ENCODE data around the gene WFDC1.

- TF ChIP-seq, protein P1, sequence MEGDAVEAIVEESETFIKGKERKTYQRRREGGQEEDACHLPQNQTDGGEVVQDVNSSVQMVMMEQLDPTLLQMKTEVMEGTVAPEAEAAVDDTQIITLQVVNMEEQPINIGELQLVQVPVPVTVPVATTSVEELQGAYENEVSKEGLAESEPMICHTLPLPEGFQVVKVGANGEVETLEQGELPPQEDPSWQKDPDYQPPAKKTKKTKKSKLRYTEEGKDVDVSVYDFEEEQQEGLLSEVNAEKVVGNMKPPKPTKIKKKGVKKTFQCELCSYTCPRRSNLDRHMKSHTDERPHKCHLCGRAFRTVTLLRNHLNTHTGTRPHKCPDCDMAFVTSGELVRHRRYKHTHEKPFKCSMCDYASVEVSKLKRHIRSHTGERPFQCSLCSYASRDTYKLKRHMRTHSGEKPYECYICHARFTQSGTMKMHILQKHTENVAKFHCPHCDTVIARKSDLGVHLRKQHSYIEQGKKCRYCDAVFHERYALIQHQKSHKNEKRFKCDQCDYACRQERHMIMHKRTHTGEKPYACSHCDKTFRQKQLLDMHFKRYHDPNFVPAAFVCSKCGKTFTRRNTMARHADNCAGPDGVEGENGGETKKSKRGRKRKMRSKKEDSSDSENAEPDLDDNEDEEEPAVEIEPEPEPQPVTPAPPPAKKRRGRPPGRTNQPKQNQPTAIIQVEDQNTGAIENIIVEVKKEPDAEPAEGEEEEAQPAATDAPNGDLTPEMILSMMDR (IDR thresholded peaks at IDR 0.05) = no peak
- TF ChIP-seq POLR2AphosphoS5 (IDR thresholded peaks at IDR 0.05) (no peak), POLR2A (IDR thresholded peaks at IDR 0.05) (no peak)
Measured at GRCh38 chr16:84379008-84379708, 84.5 kb downstream of the WFDC1 start.
